Measurements from ENCODE around the gene CD300LG.
"Not testable (repeated sequence)": the region's sequence is repeated elsewhere in the genome, so short reads cannot be mapped to it uniquely, and the experiment has no call there.

Gene CD300LG

GRCh38 chr17:43856141-43856540 is 9.2 kb downstream of the CD300LG start:
- no peak for DNase-seq

- DNase-seq, result no peak
Observed at GRCh38 chr17:43857141-43857540, 10.2 kb downstream of the CD300LG start.

GRCh38 chr17:43857957-43858600 is 11.1 kb downstream of the CD300LG start:
- DNase-seq, result no peak

- DNase-seq, result no peak
Observed at GRCh38 chr17:43860077-43860725, 13.2 kb downstream of the CD300LG start.

GRCh38 chr17:43860927-43861622 is 14.1 kb downstream of the CD300LG start:
- DNase-seq, result no peak

GRCh38 chr17:43861960-43862359 is 15.0 kb downstream of the CD300LG start:
- DNase-seq, result no peak

GRCh38 chr17:43864161-43864984 is 17.4 kb downstream of the CD300LG start:
- no peak for DNase-seq

- DNase-seq, result no peak
Observed at GRCh38 chr17:43868226-43868994, 21.4 kb downstream of the CD300LG start.

GRCh38 chr17:43869031-43869430 is 22.1 kb downstream of the CD300LG start:
- not testable (repeated sequence) for DNase-seq

- DNase-seq, result no peak
Observed at GRCh38 chr17:43871946-43872690, 25.1 kb downstream of the CD300LG start.

- DNase-seq, result no peak
Observed at GRCh38 chr17:43873091-43873490, 26.1 kb downstream of the CD300LG start.

GRCh38 chr17:43873815-43874214 is 26.8 kb downstream of the CD300LG start:
- DNase-seq, result no peak

- no peak for DNase-seq
Observed at GRCh38 chr17:43874293-43874692, 27.3 kb downstream of the CD300LG start.

- DNase-seq, result no peak
Observed at GRCh38 chr17:43875476-43876147, 28.6 kb downstream of the CD300LG start.

GRCh38 chr17:43877031-43877430 is 30.1 kb downstream of the CD300LG start:
- no peak for DNase-seq

- DNase-seq, result no peak
Observed at GRCh38 chr17:43877451-43878155, 30.6 kb downstream of the CD300LG start.

- DNase-seq, result peak in 1 of 2 experiments; percentile 26
Observed at GRCh38 chr17:43878260-43879175, 31.5 kb downstream of the CD300LG start.

- DNase-seq, result no peak
Observed at GRCh38 chr17:43879723-43880419, 32.9 kb downstream of the CD300LG start.
